AG10803 (cell line): ENCODE measurements around the gene POTEF.
"Not testable (repeated sequence)": the region's sequence is repeated elsewhere in the genome, so short reads cannot be mapped to it uniquely, and the experiment has no call there.

Source experiments
- DNase-seq: peaks from one replicate; pipeline ENCODE4 v3.0.0; 2010; ENCODE audit warnings: low read depth
- H3K4me3 ChIP-seq: 2 replicates; pipeline ENCODE4 v1.5.1; 2011; ENCODE audit warnings: mild to moderate bottlenecking, low read length, control low read depth
- CTCF ChIP-seq: conservative IDR thresholded peaks from 2 replicates; pipeline ENCODE4 v1.5.1; 2011; ENCODE audit warnings: mild to moderate bottlenecking, low read length, control low read depth, inconsistent platforms

POTEF gene

DNA sequence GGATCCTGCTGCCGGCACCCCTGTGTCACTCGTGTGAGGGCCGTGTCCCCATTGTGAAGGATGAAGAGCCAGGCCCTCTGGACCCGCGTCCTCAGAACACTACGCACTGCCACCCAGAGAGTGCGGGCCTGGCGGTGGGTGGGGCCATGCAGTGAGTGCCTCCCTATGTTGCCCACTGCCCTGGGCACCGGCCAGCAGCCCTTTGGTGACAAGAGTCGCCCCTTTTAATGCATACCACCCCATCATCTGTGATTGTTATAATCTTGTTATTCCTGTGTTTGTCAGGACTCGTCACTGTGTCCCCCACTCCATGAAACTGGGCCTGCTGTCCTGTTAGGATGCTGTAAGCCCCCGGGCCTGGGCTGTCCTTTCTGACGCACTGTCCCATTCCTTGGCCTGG, 9.3 kb upstream of the POTEF start:
- H3K4me3 ChIP-seq, DNase-seq: not testable (repeated sequence)

DNA sequence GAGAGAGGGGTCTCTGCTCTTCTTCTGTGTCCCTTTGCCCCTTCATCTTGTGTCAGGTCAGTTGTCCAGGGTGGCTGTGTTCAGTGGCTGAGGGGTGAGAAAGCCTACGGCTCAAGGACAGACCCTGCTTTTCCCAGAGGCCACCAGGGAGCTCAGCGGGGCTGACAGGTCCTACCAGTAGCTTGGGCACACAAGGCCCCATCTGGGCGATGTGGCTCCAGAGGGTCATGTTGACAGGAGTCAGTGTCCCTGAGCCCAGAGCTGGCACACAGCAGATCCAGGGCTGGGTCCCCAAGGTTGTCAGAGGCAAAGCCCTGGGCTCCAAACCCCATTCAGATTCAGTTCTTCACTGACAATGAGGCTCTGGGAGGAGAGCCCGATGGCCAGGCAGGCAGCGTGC, 8.1 kb upstream of the POTEF start:
- not testable (repeated sequence) for DNase-seq, H3K4me3 ChIP-seq

DNA sequence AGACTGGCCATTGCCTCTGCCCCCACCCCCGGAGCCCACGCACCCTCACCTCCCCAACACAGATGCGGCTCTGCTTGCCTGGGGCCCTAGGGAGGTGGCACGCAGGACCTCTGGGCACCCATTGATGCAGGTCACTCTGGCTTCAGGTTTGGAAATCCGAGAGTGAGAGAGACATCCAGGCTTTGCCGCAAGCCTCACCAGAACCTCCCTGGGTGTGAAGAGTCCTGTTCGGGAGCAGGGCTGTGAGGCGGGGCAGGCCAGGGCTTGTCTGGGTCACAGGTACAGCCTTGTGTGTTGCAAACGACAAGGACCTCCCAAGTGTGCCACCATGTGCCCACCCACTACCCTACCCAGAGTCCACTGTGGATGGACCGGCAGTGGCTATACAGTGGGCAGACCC, 7.5 kb upstream of the POTEF start:
- DNase-seq, H3K4me3 ChIP-seq: not testable (repeated sequence)

DNA sequence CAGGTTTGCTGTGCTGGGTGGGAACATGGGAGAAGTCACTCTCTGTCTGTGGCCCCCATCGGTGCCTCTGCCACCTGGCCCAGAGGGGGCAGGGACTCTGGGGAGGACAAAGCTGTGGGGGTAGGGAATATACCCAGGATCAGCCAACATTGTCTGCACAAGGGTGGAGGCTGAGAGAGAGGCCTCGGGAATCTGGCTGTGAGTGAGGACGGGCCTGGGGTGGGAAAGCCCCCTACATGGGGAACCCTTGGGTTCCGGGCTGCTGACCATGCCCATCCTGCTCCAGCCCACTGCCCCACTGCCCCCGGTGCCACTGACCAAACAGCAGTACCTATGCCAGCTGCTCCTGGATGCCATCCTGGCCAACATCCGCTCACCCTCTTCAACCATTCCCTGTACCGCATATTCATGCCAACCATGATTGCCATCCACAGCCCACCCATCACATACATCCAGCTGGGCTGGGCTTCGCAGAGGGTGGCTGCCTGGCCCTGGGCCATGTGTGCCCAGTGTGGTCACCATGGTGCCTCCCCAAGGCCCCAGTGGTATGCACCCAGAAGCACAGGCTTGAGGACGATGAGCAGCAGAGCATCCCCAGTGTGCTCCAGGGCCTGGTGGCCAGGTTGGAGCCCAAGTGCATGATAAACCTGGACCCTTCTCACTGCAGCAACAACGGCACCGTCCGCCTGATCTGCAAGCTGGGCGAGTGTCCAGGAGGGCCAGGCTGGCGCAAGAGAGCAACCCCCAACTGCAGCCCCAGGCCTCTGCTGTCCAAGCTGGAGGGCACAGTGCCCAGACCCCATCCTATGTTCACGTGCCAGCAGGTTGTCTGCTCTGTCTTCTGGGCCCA, 6.9 kb upstream of the POTEF start:
- TF ChIP-seq CTCF: no peak
- DNase-seq: no peak
- H3K4me3 ChIP-seq: no peak overlapping the region

DNA sequence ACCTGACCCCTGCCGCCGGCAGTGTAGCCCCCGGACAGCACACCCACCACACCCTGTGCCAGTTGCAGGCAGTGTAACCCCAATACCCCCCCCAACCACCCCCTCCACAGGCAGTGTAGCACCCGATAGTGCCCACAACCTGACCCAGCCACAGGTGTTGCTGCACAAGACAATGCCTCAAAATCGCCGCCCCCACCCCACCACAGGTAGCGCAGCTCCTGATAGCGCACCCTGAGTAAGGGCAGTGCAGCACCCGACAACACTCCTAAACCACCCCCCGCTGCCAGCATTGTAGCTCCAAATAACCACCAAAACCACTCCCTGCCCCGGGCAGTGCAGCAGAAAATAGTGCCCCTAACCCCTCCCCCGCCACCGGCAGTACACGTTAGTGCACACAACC, 558 bp downstream of the POTEF start:
- not testable (repeated sequence) for H3K4me3 ChIP-seq

GRCh38 chr2:130127726-130128125, 1.3 kb downstream of the POTEF start:
- DNase-seq, H3K4me3 ChIP-seq: not testable (repeated sequence)

More for the DNA sequence above, 558 bp downstream of the POTEF start:
- DNase-seq: not testable (repeated sequence)

DNA sequence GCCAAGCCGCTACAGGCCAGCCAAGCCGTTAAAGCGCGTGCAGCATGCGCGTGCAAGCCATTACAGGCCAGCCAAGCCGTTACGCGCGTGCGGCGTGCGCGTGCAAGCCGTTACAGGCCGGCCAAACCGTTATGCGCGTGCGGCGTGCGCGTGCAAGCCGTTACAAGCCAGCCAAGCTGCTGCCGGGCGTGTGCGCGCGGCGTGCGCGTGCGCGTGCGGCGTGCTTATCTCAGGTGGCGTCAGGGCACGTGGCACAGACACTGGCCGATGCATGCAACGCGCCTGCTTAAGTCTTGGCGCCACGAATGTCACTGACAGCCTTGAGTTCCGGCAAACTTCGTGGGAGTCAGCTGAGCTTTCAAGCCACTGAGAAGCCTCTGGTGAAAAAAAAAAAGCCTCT, 8.1 kb downstream of the POTEF start:
- not testable (repeated sequence) for H3K4me3 ChIP-seq, DNase-seq

GRCh38 chr2:130102597-130103363, 26.2 kb downstream of the POTEF start:
- DNase-seq, H3K4me3 ChIP-seq: not testable (repeated sequence)

- not testable (repeated sequence) for H3K4me3 ChIP-seq, DNase-seq
These were observed 66.4 kb downstream of the POTEF start for GRCh38 chr2:130062645-130063044.

- DNase-seq, H3K4me3 ChIP-seq: not testable (repeated sequence)
These were observed 69.0 kb downstream of the POTEF start for GRCh38 chr2:130059982-130060381.

GRCh38 chr2:130056336-130056735, 72.7 kb downstream of the POTEF start:
- DNase-seq, H3K4me3 ChIP-seq: not testable (repeated sequence)

DNA sequence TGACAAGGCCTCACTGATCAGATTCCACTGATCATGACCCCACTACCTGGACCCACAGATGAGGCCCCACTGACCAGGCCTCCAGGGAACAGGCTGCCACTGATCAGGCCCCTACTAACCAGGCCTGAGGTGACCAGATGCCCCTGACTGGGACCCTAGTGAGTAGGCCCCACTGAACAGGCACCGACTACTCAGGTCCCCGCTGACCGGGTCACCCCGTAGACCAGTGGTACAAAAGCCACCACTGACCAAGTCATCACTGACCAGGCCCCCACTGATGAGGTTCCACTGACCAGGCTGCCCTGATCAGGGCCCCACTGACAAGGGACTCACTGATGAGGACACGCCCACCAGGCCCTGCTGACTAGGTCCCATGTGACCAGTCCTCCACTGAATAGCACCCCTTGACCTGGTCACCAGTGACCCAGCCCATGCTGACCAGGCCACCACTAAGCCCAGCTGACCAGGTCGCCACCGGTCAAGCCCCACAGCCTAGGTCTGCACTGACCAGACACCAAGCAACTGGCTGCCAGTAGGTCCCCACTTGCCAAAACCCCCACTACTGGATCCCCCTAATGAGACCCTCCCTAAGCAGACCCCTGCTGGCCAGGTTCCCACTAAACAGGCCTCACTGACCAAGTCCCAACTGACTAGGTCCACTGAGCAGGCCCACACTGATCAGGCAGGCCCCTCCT, 75.7 kb downstream of the POTEF start:
- not testable (repeated sequence) for DNase-seq, H3K4me3 ChIP-seq

- DNase-seq, H3K4me3 ChIP-seq: not testable (repeated sequence)
These were observed 76.6 kb downstream of the POTEF start for GRCh38 chr2:130052376-130052775.

DNA sequence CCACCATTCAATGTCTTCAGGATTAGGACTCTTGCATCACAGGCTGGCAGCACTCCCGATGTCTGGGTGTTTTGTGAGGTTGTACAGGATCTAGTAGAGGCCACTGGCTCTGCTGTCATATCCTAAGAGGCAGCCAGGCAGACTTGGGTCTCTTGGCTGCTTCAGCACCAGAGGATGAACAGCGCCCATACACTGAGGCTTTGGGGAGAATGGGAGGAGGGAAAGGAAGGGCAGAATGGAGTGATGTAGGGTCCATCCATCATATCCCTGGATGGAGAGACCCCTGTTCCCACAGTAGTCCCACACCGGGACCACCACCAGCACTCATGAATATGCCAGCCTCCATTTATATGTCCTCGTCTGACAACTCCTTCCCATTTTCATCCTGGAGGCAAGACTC, 80.6 kb downstream of the POTEF start:
- DNase-seq, H3K4me3 ChIP-seq: not testable (repeated sequence)

- not testable (repeated sequence) for H3K4me3 ChIP-seq, DNase-seq
These were observed 90.8 kb downstream of the POTEF start for GRCh38 chr2:130038265-130038603.

DNA sequence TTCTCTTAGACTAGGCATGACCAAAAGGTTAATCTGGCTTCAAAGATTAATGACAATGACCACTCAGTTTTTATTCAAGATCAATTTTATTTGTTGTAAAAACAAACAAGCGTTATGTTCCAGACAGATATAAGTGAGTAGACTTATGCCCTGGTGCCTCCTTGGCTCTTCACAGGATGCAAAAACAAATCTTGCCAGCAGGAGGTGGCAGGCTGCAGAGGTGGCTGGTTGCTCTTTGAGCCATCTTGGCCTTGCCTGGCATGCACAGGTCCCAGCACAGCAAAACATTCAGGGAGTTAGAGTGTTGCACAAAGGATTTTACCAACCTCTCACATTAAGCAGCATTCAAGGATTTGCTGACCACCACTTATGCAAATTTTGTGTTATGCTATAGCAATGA, 103.1 kb downstream of the POTEF start:
- H3K4me3 ChIP-seq, DNase-seq: not testable (repeated sequence)
